Caco-2 (cell line): ENCODE measurements around the gene MRPL51. TPM values are rescaled to one million over a fixed set of nuclear protein-coding genes. Genes with fewer than 3 reads are reported as not detected.

ENCODE experiments used
- BruUV-seq: library from RNA; stranded (reverse); fragments of 400-500 nt; replicated peaks from 2 replicates; lab custom pipeline; 2021; lab: Mats Ljungman, UMichigan
- CTCF ChIA-PET: fragments of 300-600 bp; sonication (Branson Sonifier 250); formaldehyde crosslinking; loops from one replicate; lab custom pipeline; 2022; ENCODE audit warnings: antibody characterized with exemption; lab: Charles Lee
- POLR2A ChIA-PET: fragments of 300-600 bp; sonication (Branson Sonifier 250); formaldehyde crosslinking; loops from one replicate; lab custom pipeline; 2022; ENCODE audit warnings: antibody characterized with exemption; lab: Charles Lee
- DNase-seq, 2 experiments: peaks; one replicate each; pipeline versions ENCODE4 v3.0.0 to v3.0.0-alpha.2; 2020 to 2022
- H3K27me3 ChIP-seq: replicated peaks from 2 replicates; pipeline ENCODE4 v1.6.0; 2011; ENCODE audit warnings: low read length; ENCODE audit not compliant: control insufficient read depth, insufficient read depth
- H3K36me3 ChIP-seq: 2 replicates; pipeline ENCODE4 v1.5.1; 2011; ENCODE audit warnings: low read length; ENCODE audit not compliant: control insufficient read depth, insufficient read depth
- H3K4me1 ChIP-seq: fragments of 250-450 bp; sonication (Bioruptor Pico); 2 replicates; pipeline ENCODE4 v1.5.1; 2020; ENCODE audit warnings: mild to moderate bottlenecking
- H3K4me3 ChIP-seq: 2 replicates; pipeline ENCODE4 v1.5.1; 2011; ENCODE audit warnings: low read depth, mild to moderate bottlenecking, control low read depth, low read length
- H3K9me3 ChIP-seq: fragments of 250-450 bp; sonication (Bioruptor Pico); 2 replicates; pipeline ENCODE4 v1.5.1; 2020; ENCODE audit warnings: mild to moderate bottlenecking, moderate library complexity
- H3K27ac Mint-ChIP-seq: one replicate; pipeline ENCODE4 v1.8.0; 2022; ENCODE audit warnings: mixed read lengths; ENCODE audit not compliant: unreplicated experiment
- H3K27me3 Mint-ChIP-seq: one replicate; pipeline ENCODE4 v1.8.0; 2022; ENCODE audit warnings: mixed read lengths; ENCODE audit not compliant: insufficient read depth, unreplicated experiment
- H3K36me3 Mint-ChIP-seq: one replicate; pipeline ENCODE4 v1.8.0; 2022; ENCODE audit warnings: mild to moderate bottlenecking, mixed read lengths; ENCODE audit not compliant: insufficient read depth, unreplicated experiment
- H3K4me1 Mint-ChIP-seq: one replicate; pipeline ENCODE4 v1.8.0; 2022; ENCODE audit warnings: low read depth, mixed read lengths; ENCODE audit not compliant: unreplicated experiment
- H3K4me3 Mint-ChIP-seq: one replicate; pipeline ENCODE4 v1.8.0; 2022; ENCODE audit warnings: mild to moderate bottlenecking, moderate library complexity, mixed read lengths; ENCODE audit not compliant: unreplicated experiment
- H3K9me3 Mint-ChIP-seq: one replicate; pipeline ENCODE4 v1.8.0; 2022; ENCODE audit warnings: mixed read lengths; ENCODE audit not compliant: unreplicated experiment
- intact Hi-C: fragments of 100-400 bp; cut with micrococcal nuclease; formaldehyde crosslinking; loops from one replicate; pipeline ENCODE4 v1.10.0; 2022; ENCODE audit not compliant: unreplicated experiment
- total RNA-seq: library from RNA; stranded (reverse); gene quantifications from 2 replicates; pipeline ENCODE4 v1.2.3, GENCODE V29; 2022
- TF ChIP-seq, protein P1 (sequence below), 2 experiments: fragments of 200-600 bp in 1 of 2; IDR thresholded peaks; 1 replicate in 1 of 2; 2 replicates in 1 of 2; pipeline versions ENCODE4 v1.5.1 to v1.8.0; 2011 to 2022; ENCODE audit warnings: antibody characterized with exemption in 1 of 2, control low read depth in 1 of 2, inconsistent platforms in 1 of 2, low read depth in 1 of 2, low read length in 1 of 2, mild to moderate bottlenecking in 1 of 2, moderate library complexity in 1 of 2; ENCODE audit not compliant: insufficient read depth in 1 of 2, severe bottlenecking in 1 of 2, unreplicated experiment in 1 of 2

MRPL51 gene
- total RNA-seq, 1 experiment from 2014 or later, result 456 TPM

DNA sequence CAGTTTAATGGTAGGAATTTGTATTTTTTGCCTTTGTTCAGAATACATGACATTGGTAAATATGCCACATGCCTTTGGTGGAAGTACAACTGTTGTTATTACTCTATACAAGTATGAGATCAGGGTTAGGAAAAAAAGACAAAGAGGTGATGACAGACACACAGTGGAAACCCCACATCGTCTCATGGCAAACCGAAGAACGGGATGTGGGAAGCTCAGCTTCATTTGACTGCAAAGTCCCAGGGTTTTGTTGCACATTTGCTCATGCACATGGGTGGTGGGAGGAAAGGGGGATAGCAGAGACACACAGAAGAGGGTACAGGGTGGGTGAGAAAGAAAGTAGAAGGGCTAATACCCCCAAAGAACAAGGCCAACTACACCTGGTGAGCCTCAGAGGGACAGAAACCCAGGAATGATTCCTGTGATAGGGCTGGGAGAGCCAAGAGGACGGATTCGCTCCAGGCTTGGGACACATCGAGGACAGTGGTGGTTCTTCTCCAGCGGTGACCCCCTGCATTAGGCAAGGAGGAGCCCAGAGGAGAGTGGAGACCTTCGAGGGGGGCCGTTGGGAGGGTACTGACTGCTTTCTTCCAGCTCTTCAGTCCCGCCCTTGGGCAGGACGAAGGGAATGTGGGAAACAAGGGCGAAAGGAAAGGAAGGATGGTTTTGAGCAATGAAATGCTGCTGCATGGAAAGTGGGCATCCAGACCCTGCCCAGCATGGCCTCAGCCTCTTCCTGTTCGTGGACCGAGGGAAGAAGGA, 30.6 kb downstream of the MRPL51 start:
- intact Hi-C loops, result no loop called here
- no peak overlapping the region for H3K27ac Mint-ChIP-seq
- no peaks in the 10 kb centered on the region for H3K9me3 Mint-ChIP-seq
- ChIA-PET POLR2A (interaction anchor here (0.9 kb wide), 1 partner anchor 11 kb away, joined by 3 read pairs; no protein-coding TSS in a partner anchor), CTCF (interaction anchor here (3.9 kb wide), 1 partner anchor 38 kb away, joined by 45 read pairs; no protein-coding TSS in a partner anchor)
- Histone ChIP-seq H3K36me3 (peaks cover 3% of the 10 kb centered on the region; the same call in 1 of the 2 replicates), H3K27me3 (no peaks in the 10 kb centered on the region), H3K4me3 (no peak overlapping the region), H3K4me1 (no peaks in the 10 kb centered on the region), H3K9me3 (no peaks in the 10 kb centered on the region)
- TF ChIP-seq, protein P1, sequence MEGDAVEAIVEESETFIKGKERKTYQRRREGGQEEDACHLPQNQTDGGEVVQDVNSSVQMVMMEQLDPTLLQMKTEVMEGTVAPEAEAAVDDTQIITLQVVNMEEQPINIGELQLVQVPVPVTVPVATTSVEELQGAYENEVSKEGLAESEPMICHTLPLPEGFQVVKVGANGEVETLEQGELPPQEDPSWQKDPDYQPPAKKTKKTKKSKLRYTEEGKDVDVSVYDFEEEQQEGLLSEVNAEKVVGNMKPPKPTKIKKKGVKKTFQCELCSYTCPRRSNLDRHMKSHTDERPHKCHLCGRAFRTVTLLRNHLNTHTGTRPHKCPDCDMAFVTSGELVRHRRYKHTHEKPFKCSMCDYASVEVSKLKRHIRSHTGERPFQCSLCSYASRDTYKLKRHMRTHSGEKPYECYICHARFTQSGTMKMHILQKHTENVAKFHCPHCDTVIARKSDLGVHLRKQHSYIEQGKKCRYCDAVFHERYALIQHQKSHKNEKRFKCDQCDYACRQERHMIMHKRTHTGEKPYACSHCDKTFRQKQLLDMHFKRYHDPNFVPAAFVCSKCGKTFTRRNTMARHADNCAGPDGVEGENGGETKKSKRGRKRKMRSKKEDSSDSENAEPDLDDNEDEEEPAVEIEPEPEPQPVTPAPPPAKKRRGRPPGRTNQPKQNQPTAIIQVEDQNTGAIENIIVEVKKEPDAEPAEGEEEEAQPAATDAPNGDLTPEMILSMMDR (IDR thresholded peaks at IDR 0.05; ENCODE audit: insufficient read depth in 1 of 2, low read depth in 1 of 2, low read length in 1 of 2, severe bottlenecking in 1 of 2, unreplicated experiment in 1 of 2), result no peak
- H3K27me3 Mint-ChIP-seq, result no peaks in the 10 kb centered on the region
- peak in 1 of 2 experiments; percentile 23 for DNase-seq
- no TSS peak for BruUV-seq
- no peak overlapping the region for H3K4me3 Mint-ChIP-seq
- H3K4me1 Mint-ChIP-seq, result no peaks in the 10 kb centered on the region
- H3K36me3 Mint-ChIP-seq, result peaks cover 10% of the 10 kb centered on the region

DNA sequence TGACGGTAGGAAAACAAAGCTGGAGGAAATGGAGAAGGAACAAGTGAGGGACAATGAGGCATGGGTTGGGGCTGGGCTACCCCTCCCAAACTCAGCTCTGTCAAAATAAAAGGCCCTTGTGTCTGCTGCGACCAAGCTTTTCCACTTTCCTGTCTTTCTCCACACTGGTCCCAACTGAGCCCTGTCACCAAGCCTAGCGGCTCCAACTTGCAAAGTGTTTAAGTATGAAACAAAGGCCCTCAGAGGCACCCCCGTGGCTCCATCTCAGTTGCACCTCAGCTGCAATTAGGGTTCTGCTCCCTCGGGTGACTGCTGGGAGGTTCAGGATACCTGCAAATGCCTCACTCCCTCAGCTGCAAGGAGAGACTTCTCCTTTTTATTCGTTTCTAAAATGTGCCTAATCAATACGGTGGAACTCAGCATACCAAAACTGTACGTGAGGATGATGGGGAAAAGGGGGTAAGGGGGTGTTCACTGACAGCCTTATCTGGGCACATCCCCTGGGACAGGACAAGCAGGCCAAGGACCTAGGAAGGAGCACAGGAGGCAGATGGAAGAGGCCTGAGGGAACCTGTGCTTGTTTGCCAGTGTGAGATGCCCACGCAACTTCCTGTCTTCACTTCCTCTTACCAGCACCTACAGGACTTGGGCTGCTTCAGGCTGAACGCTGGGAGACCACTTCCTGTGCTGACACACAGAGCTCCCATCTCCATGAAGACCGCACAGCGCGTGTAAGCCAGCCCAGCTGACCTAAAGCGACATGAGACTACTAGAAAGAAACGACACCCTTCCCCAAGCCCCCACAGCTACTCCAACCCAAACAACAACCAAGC, 31.4 kb downstream of the MRPL51 start:
- BruUV-seq, result no TSS peak
- DNase-seq, result peak in 1 of 2 experiments; percentile 30
- intact Hi-C loops, result no loop called here
- Mint-ChIP-seq H3K9me3 (no peaks in the 10 kb centered on the region), H3K27me3 (no peaks in the 10 kb centered on the region), H3K27ac (no peak overlapping the region), H3K4me1 (no peaks in the 10 kb centered on the region), H3K4me3 (no peak overlapping the region), H3K36me3 (peaks cover 17% of the 10 kb centered on the region)
- TF ChIP-seq, protein P1 (IDR thresholded peaks at IDR 0.05; ENCODE audit: insufficient read depth in 1 of 2, low read depth in 1 of 2, low read length in 1 of 2, severe bottlenecking in 1 of 2, unreplicated experiment in 1 of 2), result no peak
- Histone ChIP-seq H3K4me1 (no peaks in the 10 kb centered on the region), H3K9me3 (no peaks in the 10 kb centered on the region), H3K4me3 (no peak overlapping the region), H3K27me3 (no peaks in the 10 kb centered on the region), H3K36me3 (peaks cover 3% of the 10 kb centered on the region; the same call in 1 of the 2 replicates)
- ChIA-PET POLR2A (interaction anchor here (0.9 kb wide), 1 partner anchor 10 kb away, joined by 3 read pairs; no protein-coding TSS in a partner anchor), CTCF (interaction anchor here (1.3 kb wide), 1 partner anchor 9 kb away, joined by 6 read pairs; the partner anchor contains the start of gene VAMP1)
